AG09319 (cell line): Measurements from ENCODE around the gene METAP2.
"Not testable (repeated sequence)": the region's sequence is repeated elsewhere in the genome, so short reads cannot be mapped to it uniquely, and the experiment has no call there.

Experiments used
- DNase-seq: peaks from one replicate; pipeline ENCODE4 v3.0.0-alpha.2; 2010; ENCODE audit warnings: low read depth; ENCODE audit errors: extremely low read depth
- CTCF ChIP-seq: IDR thresholded peaks from 2 replicates; pipeline ENCODE4 v1.5.1; 2011; ENCODE audit warnings: low read depth, mild to moderate bottlenecking, inconsistent platforms, low read length, moderate library complexity

The METAP2 gene

GRCh38 chr12:95458761-95459160, 15.2 kb upstream of the METAP2 start:
- no peak for DNase-seq
- TF ChIP-seq CTCF, result no peak

DNA sequence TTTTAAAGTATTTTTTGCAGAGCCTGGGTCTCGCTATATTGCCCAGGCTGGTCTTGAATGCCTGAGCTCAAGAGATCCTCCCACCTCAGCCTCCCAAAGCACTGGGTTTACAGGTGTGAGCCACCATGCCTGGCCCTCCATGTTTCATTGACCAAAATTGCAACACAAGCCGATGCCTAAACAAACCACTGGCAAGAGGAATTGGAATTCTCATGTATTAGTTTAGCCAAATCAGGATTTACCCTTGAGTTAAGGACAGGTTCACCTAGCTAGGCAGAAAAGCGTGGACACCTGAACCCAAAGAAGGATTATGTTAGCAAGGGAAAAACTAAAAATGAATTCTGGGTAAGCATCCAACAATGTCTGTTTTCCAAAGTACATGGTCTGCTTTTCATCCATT, 14.6 kb upstream of the METAP2 start:
- no peak for TF ChIP-seq CTCF
- no peak for DNase-seq

- TF ChIP-seq CTCF, result no peak
- DNase-seq, result no peak
Measured at GRCh38 chr12:95460105-95460504, 13.8 kb upstream of the METAP2 start.

DNA sequence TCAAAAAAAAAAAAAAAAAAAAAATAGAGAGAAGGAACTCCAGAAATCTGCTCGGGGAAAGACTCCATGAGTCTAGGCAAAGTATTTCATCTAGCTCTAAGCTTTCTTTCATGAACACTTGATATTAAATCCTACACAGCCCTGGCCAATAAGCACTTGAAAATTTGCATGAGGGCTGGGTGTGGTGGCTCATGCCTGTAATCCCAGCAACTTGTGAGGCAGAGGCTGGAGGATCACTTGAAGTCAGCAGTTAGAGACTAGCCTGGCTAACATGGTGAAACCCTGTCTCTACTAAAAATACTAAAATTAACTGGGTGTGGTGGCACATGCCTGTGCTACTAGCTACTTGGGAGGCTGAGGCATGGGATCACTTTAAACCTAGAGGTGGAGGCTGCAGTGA, 13.1 kb upstream of the METAP2 start:
- no peak for TF ChIP-seq CTCF
- no peak for DNase-seq

GRCh38 chr12:95462081-95462480, 11.9 kb upstream of the METAP2 start:
- no peak for DNase-seq
- TF ChIP-seq CTCF, result no peak

GRCh38 chr12:95462551-95462950, 11.4 kb upstream of the METAP2 start:
- TF ChIP-seq CTCF, result no peak

DNA sequence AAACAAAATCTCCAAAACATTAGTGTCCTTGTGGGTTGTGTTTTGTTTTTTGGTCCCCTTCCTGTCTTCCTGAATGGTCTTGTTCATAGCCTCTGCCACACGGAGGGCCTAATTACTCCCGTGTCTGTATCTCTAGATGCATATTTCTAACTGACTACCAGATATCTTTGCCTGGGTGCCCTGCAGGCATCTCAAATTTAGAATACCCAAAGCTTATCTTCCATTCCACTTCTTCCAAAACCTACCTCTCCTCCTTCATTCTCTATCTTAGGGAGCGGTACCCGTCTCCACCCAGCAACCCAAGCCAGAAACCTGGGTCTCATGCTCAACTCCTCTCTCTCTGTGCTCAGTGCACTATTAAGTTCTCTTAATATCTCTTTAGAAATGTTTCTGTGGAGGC, 10.9 kb upstream of the METAP2 start:
- no peak for DNase-seq
- TF ChIP-seq CTCF, result no peak

More at GRCh38 chr12:95462551-95462950, 11.4 kb upstream of the METAP2 start:
- DNase-seq, result no peak

DNA sequence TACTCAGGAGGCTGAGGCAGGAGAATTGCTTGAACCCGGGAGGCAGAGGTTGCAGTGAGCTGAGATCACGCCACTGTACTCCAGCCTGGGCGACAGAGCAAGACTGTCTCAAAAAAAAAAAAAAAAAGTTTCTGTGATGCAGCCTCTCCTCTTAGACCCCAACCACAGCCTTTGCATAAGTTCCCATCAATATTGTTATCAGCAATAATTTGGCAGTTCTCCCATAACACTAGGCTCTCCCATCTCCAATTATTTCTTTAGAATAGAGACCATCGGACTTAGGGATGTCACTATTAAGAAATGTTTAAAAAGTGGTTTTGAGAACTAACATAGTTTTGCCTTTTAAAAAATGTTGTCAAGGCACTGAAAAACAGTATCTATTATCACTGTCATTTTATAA, 10.2 kb upstream of the METAP2 start:
- not testable (repeated sequence) for DNase-seq
